Sigmoid colon (tissue), 7 donors: ENCODE measurements around the gene CCL26. TPM values are rescaled to one million over a fixed set of nuclear protein-coding genes. Genes with fewer than 3 reads are reported as not detected.

Experiments
- DNase-seq: peaks from one replicate; pipeline ENCODE4 v3.0.0-alpha.2; 2019
- H3K27ac ChIP-seq, 4 donors: fragments of 200-600 bp; sonication (generic); one replicate each; pipeline ENCODE4 v1.5.1; 2016 to 2019; ENCODE audit warnings: mild to moderate bottlenecking in 1 of 4
- H3K27me3 ChIP-seq, 3 donors: fragments of 200-600 bp; sonication (generic); one replicate each; pipeline ENCODE4 v1.5.1; 2019; ENCODE audit warnings: mild to moderate bottlenecking in 1 of 3
- H3K36me3 ChIP-seq, 4 donors: fragments of 200-600 bp; sonication (generic); one replicate each; pipeline ENCODE4 v1.5.1; 2016 to 2019
- H3K4me1 ChIP-seq, 4 donors: fragments of 200-600 bp; sonication (generic); one replicate each; pipeline ENCODE4 v1.5.1; 2017 to 2019
- H3K4me3 ChIP-seq, 4 donors: fragments of 200-600 bp; sonication (generic); one replicate each; pipeline ENCODE4 v1.5.1; 2017 to 2019; ENCODE audit warnings: mild to moderate bottlenecking in 2 of 4, moderate library complexity in 1 of 4
- H3K9me3 ChIP-seq, 4 donors: fragments of 200-600 bp in 3 of 4; sonication (generic) in 3 of 4; one replicate each; pipeline versions ENCODE4 v1.5.1 to v1.6.1; 2013 to 2019
- CTCF ChIP-seq, 4 experiments: fragments of 450-650 bp in 3 of 4; fragments of 200-600 bp in 1 of 4; IDR thresholded peaks; one replicate each; pipeline ENCODE4 v1.5.1; 2016 to 2019; ENCODE audit warnings: antibody characterized with exemption in 4 of 4, mild to moderate bottlenecking in 3 of 4, moderate library complexity in 2 of 4
- EP300 ChIP-seq, 4 donors: sonication (generic); formaldehyde crosslinking; IDR thresholded peaks; one replicate each; pipeline ENCODE4 v1.6.1; 2017; ENCODE audit warnings: antibody characterized with exemption in 4 of 4
- POLR2A ChIP-seq, 2 donors: fragments of 450-650 bp; IDR thresholded peaks; one replicate each; pipeline ENCODE4 v1.6.1; 2016; ENCODE audit warnings: antibody characterized with exemption in 2 of 2, mild to moderate bottlenecking in 2 of 2, moderate library complexity in 2 of 2
- POLR2AphosphoS5 ChIP-seq, 4 donors: sonication (generic); formaldehyde crosslinking; IDR thresholded peaks; one replicate each; pipeline ENCODE4 v1.6.1; 2017; ENCODE audit warnings: antibody characterized with exemption in 4 of 4
- WGBS, 2 donors: extraction: QIAGEN DNeasy Blood & Tissue Kit; methylation state at CpG; one replicate each; pipeline ENCODE4 v1.1.7; 2013; 5-methylcytosine and 5-hydroxymethylcytosine counted together
- intact Hi-C: fragments of 100-400 bp; cut with DNase I; formaldehyde crosslinking; loops from one replicate; pipeline ENCODE4 v1.15.1; 2023
- polyA plus RNA-seq, 3 donors: library from polyadenylated mRNA; stranded (reverse); fragments of 200-250 nt; gene quantifications; one replicate each; pipeline ENCODE4 v1.2.3, GENCODE V29; 2013
- total RNA-seq, 4 donors: library from RNA; depleted of rRNA; stranded (reverse); fragments of >200 nt; gene quantifications; one replicate each; pipeline ENCODE4 v1.1.0, GENCODE V29; 2016
- donor health status: healthy with polysubstance abuse.
- donor health status: Bipolar disorder and iron deficiency.
- donor health status: healthy.

Gene CCL26
- total and polyA plus RNA-seq, 7 donors, result 1.8 to 3.3 (median 3.0) TPM; not detected in 4

GRCh38 chr7:75756206-75756990 lies 15.6 kb downstream of the CCL26 start:
- H3K27ac ChIP-seq, result no peak overlapping the region
- 71 to 78% methylated on average over 10 of the region's 10 CpGs for WGBS, 2 donors
- H3K9me3 ChIP-seq, result no peaks in the 10 kb centered on the region
- H3K4me3 ChIP-seq, result no peak overlapping the region
- H3K4me1 ChIP-seq, result no peaks in the 10 kb centered on the region
- TF ChIP-seq POLR2A (IDR thresholded peaks at IDR 0.05) (no peak), EP300 (IDR thresholded peaks at IDR 0.05) (no peak), POLR2AphosphoS5 (IDR thresholded peaks at IDR 0.05) (no peak)
- DNase-seq, result no peak
- H3K27me3 ChIP-seq, result no peaks in the 10 kb centered on the region
- intact Hi-C loops, result no loop called here
- no peaks in the 10 kb centered on the region for H3K36me3 ChIP-seq

- intact Hi-C loops, result loop anchor here (5.0 kb wide), 1 partner anchor 216 kb away; no protein-coding TSS in a partner anchor
- DNase-seq, result no peak
- Histone ChIP-seq H3K4me1 (peaks cover 0 to 1% (median 0%) of the 10 kb centered on the region in 4 donors), H3K9me3 (no peaks in the 10 kb centered on the region), H3K36me3 (no peaks in the 10 kb centered on the region), H3K27me3 (no peaks in the 10 kb centered on the region), H3K4me3 (no peak overlapping the region), H3K27ac (no peak overlapping the region)
- no peak for TF ChIP-seq POLR2AphosphoS5 (IDR thresholded peaks at IDR 0.05)
- TF ChIP-seq CTCF (IDR thresholded peaks at IDR 0.05), result no peak
- no peak for TF ChIP-seq EP300 (IDR thresholded peaks at IDR 0.05)
- no peak for TF ChIP-seq POLR2A (IDR thresholded peaks at IDR 0.05)
- 34 to 59% methylated on average over 4 of the region's 4 CpGs for WGBS, 2 donors
Measured at GRCh38 chr7:75743455-75743859, 28.6 kb downstream of the CCL26 start.

- TF ChIP-seq EP300 (IDR thresholded peaks at IDR 0.05), result no peak
- TF ChIP-seq CTCF (IDR thresholded peaks at IDR 0.05), result no peak
- no peak for TF ChIP-seq POLR2AphosphoS5 (IDR thresholded peaks at IDR 0.05)
- TF ChIP-seq POLR2A (IDR thresholded peaks at IDR 0.05), result no peak
- H3K36me3 ChIP-seq, result no peaks in the 10 kb centered on the region
- H3K27ac ChIP-seq, result no peak overlapping the region
- intact Hi-C loops, result loop anchor here (2.0 to 5.0 kb wide), 2 partner anchors 102 to 214 kb away; no protein-coding TSS in a partner anchor
- H3K4me3 ChIP-seq, result no peak overlapping the region
- 24 to 35% methylated on average over 13 of the region's 13 CpGs for WGBS, 2 donors
- DNase-seq, result peak; percentile 70
- H3K4me1 ChIP-seq, result peaks cover 0 to 11% (median 8%) of the 10 kb centered on the region in 4 donors
- H3K27me3 ChIP-seq, result no peaks in the 10 kb centered on the region
- H3K9me3 ChIP-seq, result no peaks in the 10 kb centered on the region
Measured at GRCh38 chr7:75740846-75741497, 31.0 kb downstream of the CCL26 start.

GRCh38 chr7:75739796-75740672 lies 32.0 kb downstream of the CCL26 start:
- DNase-seq, result no peak
- no peaks in the 10 kb centered on the region for H3K36me3 ChIP-seq
- H3K27ac ChIP-seq, result peak overlapping the region; percentile 88 to 94 (median 91)
- no peaks in the 10 kb centered on the region for H3K27me3 ChIP-seq
- WGBS, 2 donors, result 54 to 62% methylated on average over 26 of the region's 26 CpGs
- no peak for TF ChIP-seq EP300 (IDR thresholded peaks at IDR 0.05)
- TF ChIP-seq CTCF (IDR thresholded peaks at IDR 0.05), result no peak
- no peak for TF ChIP-seq POLR2AphosphoS5 (IDR thresholded peaks at IDR 0.05)
- TF ChIP-seq POLR2A (IDR thresholded peaks at IDR 0.05), result no peak
- peaks cover 0 to 12% (median 9%) of the 10 kb centered on the region in 4 donors for H3K4me1 ChIP-seq
- intact Hi-C loops, result loop anchor here (2.0 to 10.0 kb wide), 3 partner anchors 101 to 225 kb away; no protein-coding TSS in a partner anchor
- H3K9me3 ChIP-seq, result no peaks in the 10 kb centered on the region
- H3K4me3 ChIP-seq, result peak overlapping the region; percentile 63 to 99 (median 86)
